Measurements from ENCODE around the gene SPATS1. TPM values are rescaled to one million over a fixed set of nuclear protein-coding genes. Genes with fewer than 3 reads are reported as not detected.

Gene SPATS1
- total RNA-seq, 1 experiment from 2014 or later, result not detected

DNA sequence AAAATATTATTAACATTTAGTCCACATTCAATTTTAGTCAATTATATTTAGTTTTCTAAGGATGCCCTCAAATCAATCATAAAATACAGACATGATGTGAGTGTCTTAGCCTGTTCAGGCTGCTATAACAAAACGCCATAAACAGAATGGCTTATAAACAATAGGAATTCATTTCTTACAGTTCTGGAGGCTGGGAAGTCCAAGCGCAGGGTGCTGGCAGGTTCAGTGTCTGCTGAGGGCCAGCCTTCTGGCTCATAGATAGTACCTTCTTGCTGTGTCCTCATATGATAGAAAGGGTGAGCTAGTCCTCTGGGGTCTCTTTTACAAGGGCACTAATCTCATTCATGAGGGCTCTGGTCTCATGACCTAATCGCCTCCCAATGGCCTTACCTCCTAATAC is 35.0 kb downstream of the SPATS1 start:
- no peaks in the 10 kb centered on the region for H3K36me3 Mint-ChIP-seq (ENCODE audit: insufficient read depth, unreplicated experiment)
- H3K27me3 Mint-ChIP-seq (ENCODE audit: insufficient read depth, unreplicated experiment), result peaks cover 11% of the 10 kb centered on the region
- POLR2A ChIA-PET, result no interaction called here
- BruUV-seq (replicated peaks), result no TSS peak
- no peak for DNase-seq (ENCODE audit: unreplicated experiment)
- H3K9me3 Mint-ChIP-seq (ENCODE audit: unreplicated experiment), result no peaks in the 10 kb centered on the region
- H3K4me1 Mint-ChIP-seq (ENCODE audit: insufficient read depth, unreplicated experiment), result peaks cover 12% of the 10 kb centered on the region
- TF ChIP-seq, protein P1, sequence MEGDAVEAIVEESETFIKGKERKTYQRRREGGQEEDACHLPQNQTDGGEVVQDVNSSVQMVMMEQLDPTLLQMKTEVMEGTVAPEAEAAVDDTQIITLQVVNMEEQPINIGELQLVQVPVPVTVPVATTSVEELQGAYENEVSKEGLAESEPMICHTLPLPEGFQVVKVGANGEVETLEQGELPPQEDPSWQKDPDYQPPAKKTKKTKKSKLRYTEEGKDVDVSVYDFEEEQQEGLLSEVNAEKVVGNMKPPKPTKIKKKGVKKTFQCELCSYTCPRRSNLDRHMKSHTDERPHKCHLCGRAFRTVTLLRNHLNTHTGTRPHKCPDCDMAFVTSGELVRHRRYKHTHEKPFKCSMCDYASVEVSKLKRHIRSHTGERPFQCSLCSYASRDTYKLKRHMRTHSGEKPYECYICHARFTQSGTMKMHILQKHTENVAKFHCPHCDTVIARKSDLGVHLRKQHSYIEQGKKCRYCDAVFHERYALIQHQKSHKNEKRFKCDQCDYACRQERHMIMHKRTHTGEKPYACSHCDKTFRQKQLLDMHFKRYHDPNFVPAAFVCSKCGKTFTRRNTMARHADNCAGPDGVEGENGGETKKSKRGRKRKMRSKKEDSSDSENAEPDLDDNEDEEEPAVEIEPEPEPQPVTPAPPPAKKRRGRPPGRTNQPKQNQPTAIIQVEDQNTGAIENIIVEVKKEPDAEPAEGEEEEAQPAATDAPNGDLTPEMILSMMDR (IDR thresholded peaks at IDR 0.05; ENCODE audit: unreplicated experiment), result no peak
- no peak overlapping the region for H3K4me3 Mint-ChIP-seq (ENCODE audit: unreplicated experiment)
- CTCF ChIA-PET, result interaction anchor here (0.7 kb wide), 1 partner anchor 149 kb away, joined by 3 read pairs; no protein-coding TSS in a partner anchor
- intact Hi-C loops (cut with micrococcal nuclease), result no loop called here
- no peak overlapping the region for H3K27ac Mint-ChIP-seq (ENCODE audit: low read depth, unreplicated experiment)

DNA sequence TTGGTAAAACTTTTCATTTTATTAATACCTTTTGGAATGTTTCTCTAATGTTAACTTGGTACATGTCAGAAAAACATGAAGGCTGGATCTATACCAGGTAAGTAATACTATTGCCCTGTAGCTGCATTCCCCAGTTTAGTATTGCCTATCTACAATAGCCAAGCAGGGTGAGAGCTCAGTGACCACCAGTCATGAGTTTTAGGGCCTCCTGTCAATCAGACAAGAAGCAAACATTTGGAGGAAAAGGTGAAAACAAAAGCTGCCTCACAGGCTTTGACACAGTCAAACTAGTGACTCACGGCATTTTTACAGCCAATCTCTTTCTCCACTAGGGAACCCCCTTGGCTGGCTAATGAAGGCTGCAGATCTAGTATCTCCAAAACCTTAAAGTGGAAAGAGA is 35.5 kb downstream of the SPATS1 start:
- ChIA-PET CTCF (interaction anchor here (0.6 to 0.7 kb wide), 2 partner anchors 150 to 226 kb away, joined by 3 read pairs; no protein-coding TSS in a partner anchor), POLR2A (no interaction called here)
- intact Hi-C loops (cut with micrococcal nuclease), result no loop called here
- no peak overlapping the region for H3K4me3 Mint-ChIP-seq (ENCODE audit: unreplicated experiment)
- peaks cover 11% of the 10 kb centered on the region for H3K27me3 Mint-ChIP-seq (ENCODE audit: insufficient read depth, unreplicated experiment)
- peaks cover 8% of the 10 kb centered on the region for H3K4me1 Mint-ChIP-seq (ENCODE audit: insufficient read depth, unreplicated experiment)
- no peak for DNase-seq (ENCODE audit: unreplicated experiment)
- no TSS peak for BruUV-seq (replicated peaks)
- no peak overlapping the region for H3K27ac Mint-ChIP-seq (ENCODE audit: low read depth, unreplicated experiment)
- no peaks in the 10 kb centered on the region for H3K36me3 Mint-ChIP-seq (ENCODE audit: insufficient read depth, unreplicated experiment)
- no peaks in the 10 kb centered on the region for H3K9me3 Mint-ChIP-seq (ENCODE audit: unreplicated experiment)
- TF ChIP-seq, protein P1 (IDR thresholded peaks at IDR 0.05; ENCODE audit: unreplicated experiment), result no peak

DNA sequence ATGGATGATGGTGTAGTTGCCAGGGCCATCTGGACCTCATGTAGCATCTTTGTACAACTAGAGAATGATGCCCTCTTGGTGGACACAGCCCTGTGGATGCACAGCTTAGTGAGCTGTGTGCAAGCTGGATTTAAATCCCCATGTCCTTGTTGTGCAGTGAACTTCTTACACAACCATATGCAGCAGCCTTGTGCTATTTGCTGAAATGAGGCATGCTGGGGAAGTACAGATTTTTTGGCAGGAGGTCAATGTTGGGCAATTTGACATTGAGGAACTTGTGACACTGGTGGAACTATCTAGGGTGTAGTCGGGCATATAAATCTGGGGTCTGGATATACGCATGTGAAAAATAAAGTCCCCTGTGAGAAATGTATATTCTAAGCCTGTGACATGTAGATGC is 39.3 kb downstream of the SPATS1 start:
- no peaks in the 10 kb centered on the region for H3K9me3 Mint-ChIP-seq (ENCODE audit: unreplicated experiment)
- TF ChIP-seq, protein P1 (IDR thresholded peaks at IDR 0.05; ENCODE audit: unreplicated experiment), result no peak
- BruUV-seq (replicated peaks), result no TSS peak
- DNase-seq (ENCODE audit: unreplicated experiment), result peak; percentile 44
- no peaks in the 10 kb centered on the region for H3K36me3 Mint-ChIP-seq (ENCODE audit: insufficient read depth, unreplicated experiment)
- ChIA-PET POLR2A (interaction anchor here (0.7 to 1.2 kb wide), 2 partner anchors 9 to 68 kb away, joined by 3 read pairs; no protein-coding TSS in a partner anchor), CTCF (no interaction called here)
- no peak overlapping the region for H3K4me3 Mint-ChIP-seq (ENCODE audit: unreplicated experiment)
- H3K4me1 Mint-ChIP-seq (ENCODE audit: insufficient read depth, unreplicated experiment), result peaks cover 6% of the 10 kb centered on the region
- no peak overlapping the region for H3K27ac Mint-ChIP-seq (ENCODE audit: low read depth, unreplicated experiment)
- intact Hi-C loops (cut with micrococcal nuclease), result no loop called here
- no peaks in the 10 kb centered on the region for H3K27me3 Mint-ChIP-seq (ENCODE audit: insufficient read depth, unreplicated experiment)

DNA sequence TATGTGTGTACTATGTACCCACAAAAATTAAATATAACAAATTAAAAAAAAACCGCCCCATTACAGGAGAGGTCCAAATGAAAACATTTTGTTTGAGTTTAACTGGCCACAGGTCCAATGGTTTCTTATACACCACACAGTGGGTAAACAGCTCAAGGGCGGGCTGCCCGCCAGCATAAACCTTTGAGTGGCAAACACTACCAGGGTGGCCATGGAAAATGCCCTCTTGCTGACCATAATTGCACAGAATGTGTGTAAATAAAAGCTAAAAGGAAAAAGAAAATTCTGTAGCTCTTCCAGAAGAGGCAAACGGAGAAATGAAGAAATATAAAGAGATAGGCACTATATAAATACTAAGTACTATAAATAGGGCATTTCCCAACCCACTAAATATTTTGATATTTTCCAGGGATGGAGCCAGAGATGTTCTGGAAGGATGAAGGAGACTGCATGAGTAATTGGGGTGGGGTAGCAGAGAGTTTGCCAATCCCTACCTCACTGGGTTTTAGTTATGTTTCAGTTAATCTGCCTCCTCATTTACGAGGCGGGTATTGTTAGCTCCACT is 44.0 kb downstream of the SPATS1 start:
- BruUV-seq (replicated peaks), result no TSS peak
- CTCF ChIA-PET, result interaction anchor here (0.7 to 2.2 kb wide), 7 partner anchors 11 to 137 kb away, joined by 3 to 6 read pairs (median 4); partner anchors contain the start of gene SPATS1
- intact Hi-C loops (cut with micrococcal nuclease), result no loop called here
- peak overlapping the region; percentile 98 for H3K4me3 Mint-ChIP-seq (ENCODE audit: unreplicated experiment)
- POLR2A ChIA-PET, result interaction anchor here (0.6 to 2.6 kb wide), 18 partner anchors 9 to 1725 kb away, joined by 3 to 22 read pairs (median 3); partner anchors contain the start of gene AARS2
- TF ChIP-seq, protein P1 (IDR thresholded peaks at IDR 0.05; ENCODE audit: unreplicated experiment), result no peak
- H3K27me3 Mint-ChIP-seq (ENCODE audit: insufficient read depth, unreplicated experiment), result no peaks in the 10 kb centered on the region
- DNase-seq (ENCODE audit: unreplicated experiment), result peak; percentile 56
- H3K36me3 Mint-ChIP-seq (ENCODE audit: insufficient read depth, unreplicated experiment), result peaks cover 17% of the 10 kb centered on the region
- peaks cover 26% of the 10 kb centered on the region for H3K4me1 Mint-ChIP-seq (ENCODE audit: insufficient read depth, unreplicated experiment)
- H3K9me3 Mint-ChIP-seq (ENCODE audit: unreplicated experiment), result no peaks in the 10 kb centered on the region
- peak overlapping the region; percentile 98 for H3K27ac Mint-ChIP-seq (ENCODE audit: low read depth, unreplicated experiment)

Measured in MCF 10A (cell line).